Stimulated activated CD8-positive, alpha-beta memory T cell treated with anti-CD3 and anti-CD28 coated beads, Interleukin-7, amount 100 ng/mL, for 24 hours (primary cell): ENCODE results near the gene SPATA3.

ENCODE experiments used
- DNase-seq: peaks from one replicate; pipeline ENCODE4 v3.0.0-alpha.2; 2020; ENCODE audit warnings: low read depth

The SPATA3 gene

GRCh38 chr2:230968921-230969658 is 26.8 kb upstream of the SPATA3 start:
- no peak for DNase-seq

GRCh38 chr2:230969659-230970015 is 26.3 kb upstream of the SPATA3 start:
- no peak for DNase-seq

GRCh38 chr2:230972046-230972445 is 23.9 kb upstream of the SPATA3 start:
- no peak for DNase-seq

- DNase-seq, result peak; percentile 44
Measured at GRCh38 chr2:230974096-230974913, 21.6 kb upstream of the SPATA3 start.

DNA sequence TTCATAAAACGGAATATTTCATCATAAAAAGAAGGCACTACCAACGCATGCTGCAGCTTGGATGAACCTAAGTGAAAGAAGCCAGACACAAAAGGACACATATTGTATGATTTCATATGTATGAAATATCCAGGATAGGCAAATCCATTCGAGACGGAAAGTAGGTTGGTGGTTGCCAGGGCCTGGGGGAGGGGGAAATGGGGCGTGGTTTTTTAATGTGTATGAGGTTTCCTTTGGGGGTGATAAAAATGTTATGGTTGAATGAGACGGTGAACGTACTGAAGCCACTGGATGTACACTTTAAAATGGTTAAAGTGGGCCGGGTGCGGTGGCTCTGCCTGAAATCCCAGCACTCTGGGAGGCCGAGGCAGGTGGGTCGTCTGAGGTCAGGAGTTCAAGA is 20.0 kb upstream of the SPATA3 start:
- no peak for DNase-seq

DNA sequence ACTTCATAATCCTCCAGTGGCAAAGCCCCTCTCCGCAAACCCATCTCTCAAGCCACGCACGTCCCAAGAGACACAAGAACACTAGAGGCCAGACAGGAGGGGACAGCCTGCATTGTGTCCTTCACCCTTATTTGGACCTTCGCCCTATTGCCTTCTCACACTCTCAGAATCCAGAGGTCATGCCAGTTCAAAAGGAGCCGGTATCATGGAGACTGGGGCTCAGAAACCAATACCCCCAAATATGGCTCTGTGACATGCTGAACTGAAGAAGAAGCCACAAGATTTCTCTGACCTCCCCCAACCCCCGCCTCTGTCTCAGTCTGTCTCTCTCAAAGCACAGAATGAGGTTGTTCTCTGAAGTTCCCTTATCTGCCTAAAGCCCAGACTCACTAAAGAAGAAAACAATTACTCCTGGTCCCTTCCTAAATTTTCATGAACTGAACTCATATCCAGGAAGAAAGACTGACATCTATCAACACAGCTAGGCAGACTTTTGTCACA is 19.2 kb upstream of the SPATA3 start:
- DNase-seq, result no peak

DNA sequence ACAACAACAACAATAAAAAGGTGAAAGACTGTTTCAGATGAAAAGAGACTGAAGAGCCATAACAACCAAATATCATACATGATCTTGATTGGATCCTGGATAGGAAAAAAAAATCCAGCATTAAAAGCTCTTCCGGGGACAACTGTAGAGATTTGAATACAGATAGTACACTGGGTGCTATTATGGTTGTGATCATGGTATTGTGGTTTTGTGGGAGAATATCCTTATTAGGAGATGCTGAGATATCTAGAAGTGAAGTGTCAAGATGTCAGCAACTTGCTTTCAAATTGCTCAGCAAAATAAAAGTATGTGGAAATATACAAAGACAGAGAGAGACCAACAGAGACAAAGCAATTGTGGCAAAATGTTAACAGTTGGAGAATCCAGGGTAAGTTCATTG is 15.5 kb upstream of the SPATA3 start:
- no peak for DNase-seq

DNA sequence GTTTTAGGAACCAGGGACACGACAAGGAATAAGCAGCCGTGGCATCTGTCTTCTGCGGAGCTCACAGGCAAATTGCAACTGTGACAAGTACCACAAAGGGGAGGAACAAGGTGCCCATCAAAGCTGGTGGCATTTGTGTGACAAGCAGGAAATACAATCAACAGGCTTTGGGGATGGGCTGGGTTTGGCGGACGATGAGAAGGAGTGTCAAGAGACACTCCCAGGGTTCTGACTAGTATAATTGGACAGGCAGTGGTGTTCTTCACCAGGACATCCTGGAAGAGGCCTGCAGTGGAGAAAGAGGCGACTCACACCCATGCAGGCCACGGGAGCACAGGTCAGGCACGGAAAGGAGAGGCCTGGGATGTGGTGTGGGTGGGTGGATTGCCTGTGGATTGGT is 14.2 kb upstream of the SPATA3 start:
- DNase-seq, result no peak

GRCh38 chr2:230982126-230982525 is 13.8 kb upstream of the SPATA3 start:
- DNase-seq, result no peak

DNA sequence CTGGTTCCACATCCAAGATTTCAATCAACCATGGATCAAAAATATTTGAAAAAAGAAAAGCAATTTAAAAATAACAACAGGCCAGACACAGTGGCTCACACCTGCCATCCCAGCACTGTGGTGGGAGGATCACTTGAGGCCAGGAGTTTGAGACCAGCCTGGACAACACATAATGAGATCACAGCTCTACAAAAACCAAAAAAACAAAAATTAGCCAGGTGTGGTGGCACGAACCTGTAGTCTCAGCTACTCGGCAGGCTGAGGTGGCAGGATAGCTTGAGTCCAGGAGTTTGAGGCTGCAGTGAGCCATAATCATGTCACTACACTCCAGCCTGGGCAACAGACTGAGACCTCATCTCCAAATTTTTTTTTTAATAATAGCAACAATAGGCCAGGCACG is 13.4 kb upstream of the SPATA3 start:
- no peak for DNase-seq

DNA sequence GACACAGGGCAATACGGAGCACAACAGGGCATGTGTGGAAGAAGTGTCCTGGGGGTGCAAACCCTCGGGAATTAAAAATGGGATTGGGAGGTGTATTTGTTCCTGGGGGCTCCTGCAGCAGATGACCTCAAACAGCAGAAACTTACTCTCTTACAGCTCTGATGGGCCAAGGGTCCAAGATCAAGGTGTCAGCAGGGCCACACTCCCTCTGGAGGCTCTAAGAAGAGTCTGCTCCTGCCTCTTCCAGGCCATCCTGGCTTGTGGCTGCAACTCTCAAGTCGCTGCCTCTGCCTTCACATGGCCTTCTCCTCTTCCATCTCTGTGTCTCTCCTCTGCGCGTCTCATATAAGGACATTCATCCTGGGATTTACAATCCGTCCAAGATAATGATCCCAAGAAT is 12.4 kb upstream of the SPATA3 start:
- DNase-seq, result no peak

DNA sequence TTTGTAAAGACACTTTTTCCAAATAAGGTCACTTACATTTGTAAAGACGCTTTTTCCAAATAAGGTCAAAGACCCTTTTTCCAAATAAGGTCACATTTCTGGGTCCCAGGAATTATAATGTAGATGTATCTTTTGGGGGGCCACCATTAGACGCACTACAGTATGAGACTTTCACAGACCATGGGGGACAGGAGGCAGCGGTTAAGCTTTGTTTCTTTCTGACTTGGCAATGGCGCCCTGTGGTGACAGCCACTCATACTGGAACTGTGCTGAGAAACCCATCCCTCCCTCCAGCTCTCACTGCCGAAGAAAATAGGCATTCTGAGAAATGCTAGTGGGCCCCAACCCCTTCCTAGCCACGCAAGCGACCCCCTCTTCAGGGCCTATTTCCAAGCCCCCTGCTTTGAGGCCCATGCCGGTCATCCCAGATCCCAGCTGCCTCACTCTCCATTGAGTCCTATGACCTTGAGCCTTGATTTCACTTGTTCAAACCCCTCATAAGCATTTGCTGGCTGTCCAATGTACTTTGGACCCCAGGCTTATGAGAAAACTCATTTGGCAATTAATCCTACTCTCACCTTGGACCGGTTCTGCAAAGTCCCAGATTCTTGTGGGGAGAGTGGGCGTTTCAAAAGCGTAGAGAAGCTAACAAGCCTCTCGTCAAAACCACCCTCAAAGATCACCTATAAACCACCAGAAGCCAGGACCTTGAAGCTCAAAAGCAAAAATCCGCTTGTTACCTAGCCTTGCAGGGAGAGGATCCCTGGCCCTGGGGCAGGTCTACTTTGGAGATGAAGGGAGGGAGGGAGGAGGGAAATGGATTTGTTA is 11.3 kb upstream of the SPATA3 start:
- peak; percentile 37 for DNase-seq

DNA sequence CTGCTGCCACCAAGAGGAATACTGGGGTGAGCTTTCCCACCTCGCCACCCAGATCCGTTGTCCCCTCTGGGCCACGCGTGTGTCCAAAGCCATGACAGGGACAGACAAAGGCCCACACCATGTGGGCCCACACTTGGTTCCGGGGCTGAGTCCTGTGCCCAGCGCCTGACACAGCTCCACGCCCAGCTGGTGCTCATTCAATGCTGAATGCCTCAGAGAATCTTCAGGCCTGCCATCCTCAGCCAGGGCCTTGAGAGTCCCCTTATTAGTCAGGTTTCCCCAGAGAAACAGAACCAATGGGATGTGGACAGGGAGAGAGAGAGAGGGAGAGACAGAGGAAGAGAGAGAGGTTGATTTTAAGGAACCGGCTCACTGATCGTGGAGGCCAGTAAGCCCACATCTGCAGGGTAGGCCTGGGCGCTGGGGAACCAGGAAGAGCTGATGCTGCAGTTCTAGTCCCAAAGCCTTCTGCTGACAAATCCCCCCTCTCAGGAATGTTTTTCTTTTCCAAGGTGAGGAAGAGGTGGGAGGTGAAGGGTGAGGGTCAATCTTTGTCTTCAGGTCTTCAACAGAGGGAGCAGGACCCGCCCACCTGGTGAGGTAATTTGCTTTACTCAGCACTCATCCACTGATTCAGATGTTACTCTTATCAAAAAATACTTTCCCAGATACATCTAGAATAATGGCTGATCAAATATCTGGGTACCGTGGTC is 10.2 kb upstream of the SPATA3 start:
- no peak for DNase-seq

- no peak for DNase-seq
Measured at GRCh38 chr2:230986520-230987136, 9.3 kb upstream of the SPATA3 start.

GRCh38 chr2:230987137-230988020 is 8.5 kb upstream of the SPATA3 start:
- DNase-seq, result peak; percentile 69

DNA sequence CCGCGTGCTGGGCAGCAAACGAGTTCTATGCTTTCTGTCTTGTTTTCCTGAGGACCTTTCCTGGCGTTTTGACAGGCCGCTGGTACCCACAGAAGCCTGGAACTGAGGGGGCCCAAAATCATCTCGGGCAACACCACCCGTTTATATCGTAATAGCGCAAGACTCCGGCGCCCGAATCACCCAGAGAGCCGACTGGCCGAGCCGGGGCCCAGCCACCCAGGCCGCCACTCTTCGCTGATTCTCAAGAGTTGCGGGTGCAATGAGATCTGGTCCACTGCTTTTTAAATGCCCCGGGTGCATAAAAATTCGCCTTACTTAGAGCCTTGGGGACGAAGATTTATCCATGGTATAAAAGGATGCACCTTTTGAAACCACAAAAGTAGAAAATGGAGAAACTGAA is 6.2 kb upstream of the SPATA3 start:
- no peak for DNase-seq

- DNase-seq, result no peak
Measured at GRCh38 chr2:230990131-230990898, 5.6 kb upstream of the SPATA3 start.

GRCh38 chr2:230990899-230991150 is 5.1 kb upstream of the SPATA3 start:
- no peak for DNase-seq

- DNase-seq, result no peak
Measured at GRCh38 chr2:230991598-230991997, 4.3 kb upstream of the SPATA3 start.

GRCh38 chr2:230996661-230997060 is 740 bp downstream of the SPATA3 start:
- DNase-seq, result no peak
